Calu3 (cell line): ENCODE results near the gene GRIN1. TPM values are rescaled to one million over a fixed set of nuclear protein-coding genes. Genes with fewer than 3 reads are reported as not detected.

Experiments
- BruUV-seq: library from RNA; stranded (reverse); fragments of 400-500 nt; replicated peaks from 2 replicates; lab custom pipeline; 2021; lab: Mats Ljungman, UMichigan
- CTCF ChIA-PET: fragments of 300-600 bp; sonication (Branson Sonifier 250); formaldehyde crosslinking; loops from one replicate; lab custom pipeline; 2022; ENCODE audit warnings: antibody characterized with exemption; lab: Charles Lee
- DNase-seq: peaks from one replicate; pipeline ENCODE4 v3.0.0; 2022
- H3K27ac Mint-ChIP-seq: one replicate; pipeline ENCODE4 v1.8.0; 2022; ENCODE audit warnings: mixed read lengths; ENCODE audit not compliant: unreplicated experiment
- H3K27me3 Mint-ChIP-seq: one replicate; pipeline ENCODE4 v1.8.0; 2022; ENCODE audit warnings: mixed read lengths; ENCODE audit not compliant: unreplicated experiment
- H3K36me3 Mint-ChIP-seq: one replicate; pipeline ENCODE4 v1.8.0; 2022; ENCODE audit warnings: mild to moderate bottlenecking, moderate library complexity, mixed read lengths; ENCODE audit not compliant: insufficient read depth, unreplicated experiment
- H3K4me1 Mint-ChIP-seq: one replicate; pipeline ENCODE4 v1.8.0; 2022; ENCODE audit warnings: mild to moderate bottlenecking, low read depth, mixed read lengths; ENCODE audit not compliant: unreplicated experiment
- H3K4me3 Mint-ChIP-seq: one replicate; pipeline ENCODE4 v1.8.0; 2022; ENCODE audit warnings: mild to moderate bottlenecking, low read depth, moderate library complexity, mixed read lengths; ENCODE audit not compliant: unreplicated experiment
- H3K9me3 Mint-ChIP-seq: one replicate; pipeline ENCODE4 v1.8.0; 2022; ENCODE audit warnings: low read depth, mixed read lengths; ENCODE audit not compliant: unreplicated experiment
- intact Hi-C: fragments of 100-400 bp; cut with micrococcal nuclease; formaldehyde crosslinking; loops from one replicate; pipeline ENCODE4 v1.10.0; 2022; ENCODE audit not compliant: unreplicated experiment
- total RNA-seq: library from RNA; stranded (reverse); gene quantifications from 2 replicates; pipeline ENCODE4 v1.2.3, GENCODE V29; 2022
- TF ChIP-seq, protein P1 (sequence below): fragments of 200-600 bp; IDR thresholded peaks from one replicate; pipeline ENCODE4 v1.8.0; 2022; ENCODE audit warnings: antibody characterized with exemption; ENCODE audit not compliant: unreplicated experiment

The GRIN1 gene
- total RNA-seq, 1 experiment from 2014 or later = 0.54 TPM

DNA sequence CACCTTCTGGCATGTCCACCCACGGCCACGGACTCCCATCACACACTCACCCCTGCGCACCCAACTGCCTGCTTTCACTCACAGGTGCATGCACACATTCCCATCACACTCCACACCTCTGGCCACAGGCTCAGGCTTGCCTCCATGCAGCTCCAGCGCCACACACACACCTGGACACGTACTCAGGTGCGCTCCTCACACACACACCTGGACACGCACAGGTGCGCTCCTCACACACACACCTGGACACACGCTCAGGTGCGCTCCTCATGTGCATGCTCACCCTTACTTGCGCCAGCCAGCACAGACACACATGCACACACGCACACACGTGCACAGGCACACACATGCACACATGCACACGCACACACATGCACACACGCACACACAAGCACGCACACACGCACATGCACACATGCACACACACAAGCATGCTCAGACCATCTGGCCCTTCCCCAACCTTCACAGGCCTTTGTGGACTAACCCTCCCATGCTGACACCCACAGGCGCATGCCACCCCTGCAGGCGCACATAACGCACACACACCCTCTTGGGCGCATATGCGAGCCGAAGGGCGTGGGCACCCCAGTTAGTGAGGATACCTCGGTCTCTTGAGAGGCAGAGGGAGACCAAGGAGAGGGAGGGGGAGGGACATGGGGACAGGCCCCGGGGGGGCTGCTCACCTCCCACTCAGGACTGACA lies 8.3 kb downstream of the GRIN1 start:
- Mint-ChIP-seq H3K27me3 (peaks cover 54% of the 10 kb centered on the region), H3K27ac (no peak overlapping the region), H3K36me3 (peaks cover 6% of the 10 kb centered on the region), H3K9me3 (peaks cover 2% of the 10 kb centered on the region), H3K4me3 (no peak overlapping the region), H3K4me1 (no peaks in the 10 kb centered on the region)
- intact Hi-C loops = no loop called here
- TF ChIP-seq, protein P1, sequence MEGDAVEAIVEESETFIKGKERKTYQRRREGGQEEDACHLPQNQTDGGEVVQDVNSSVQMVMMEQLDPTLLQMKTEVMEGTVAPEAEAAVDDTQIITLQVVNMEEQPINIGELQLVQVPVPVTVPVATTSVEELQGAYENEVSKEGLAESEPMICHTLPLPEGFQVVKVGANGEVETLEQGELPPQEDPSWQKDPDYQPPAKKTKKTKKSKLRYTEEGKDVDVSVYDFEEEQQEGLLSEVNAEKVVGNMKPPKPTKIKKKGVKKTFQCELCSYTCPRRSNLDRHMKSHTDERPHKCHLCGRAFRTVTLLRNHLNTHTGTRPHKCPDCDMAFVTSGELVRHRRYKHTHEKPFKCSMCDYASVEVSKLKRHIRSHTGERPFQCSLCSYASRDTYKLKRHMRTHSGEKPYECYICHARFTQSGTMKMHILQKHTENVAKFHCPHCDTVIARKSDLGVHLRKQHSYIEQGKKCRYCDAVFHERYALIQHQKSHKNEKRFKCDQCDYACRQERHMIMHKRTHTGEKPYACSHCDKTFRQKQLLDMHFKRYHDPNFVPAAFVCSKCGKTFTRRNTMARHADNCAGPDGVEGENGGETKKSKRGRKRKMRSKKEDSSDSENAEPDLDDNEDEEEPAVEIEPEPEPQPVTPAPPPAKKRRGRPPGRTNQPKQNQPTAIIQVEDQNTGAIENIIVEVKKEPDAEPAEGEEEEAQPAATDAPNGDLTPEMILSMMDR = no peak
- no peak for DNase-seq
- no TSS peak for BruUV-seq
- CTCF ChIA-PET = interaction anchor here (0.5 kb wide), 1 partner anchor 52 kb away, joined by 4 read pairs; no protein-coding TSS in a partner anchor

DNA sequence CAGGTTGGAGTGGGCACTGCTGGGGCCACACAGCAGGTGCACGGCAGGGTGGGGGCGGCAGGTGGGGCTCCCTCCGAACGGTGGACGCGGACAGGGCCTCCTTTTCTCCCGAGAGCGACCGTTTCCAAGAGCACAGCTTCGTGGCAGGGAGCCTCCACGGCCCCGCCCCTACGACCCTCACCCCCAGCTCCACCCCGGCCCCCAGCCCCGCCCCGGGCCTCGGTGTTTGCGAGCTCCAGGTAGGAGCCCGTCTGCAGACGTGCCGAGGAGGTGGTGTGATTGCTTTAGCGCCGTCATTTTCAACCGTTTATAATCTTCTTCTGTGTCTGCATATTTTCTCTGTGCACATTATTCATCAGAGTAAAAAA lies 8.8 kb downstream of the GRIN1 start:
- TF ChIP-seq, protein P1 = no peak
- Mint-ChIP-seq H3K27ac (no peak overlapping the region), H3K4me3 (no peak overlapping the region), H3K27me3 (peaks cover 49% of the 10 kb centered on the region), H3K36me3 (peaks cover 6% of the 10 kb centered on the region), H3K9me3 (peaks cover 2% of the 10 kb centered on the region), H3K4me1 (no peaks in the 10 kb centered on the region)
- CTCF ChIA-PET = no interaction called here
- BruUV-seq = no TSS peak
- intact Hi-C loops = no loop called here
- DNase-seq = no peak

DNA sequence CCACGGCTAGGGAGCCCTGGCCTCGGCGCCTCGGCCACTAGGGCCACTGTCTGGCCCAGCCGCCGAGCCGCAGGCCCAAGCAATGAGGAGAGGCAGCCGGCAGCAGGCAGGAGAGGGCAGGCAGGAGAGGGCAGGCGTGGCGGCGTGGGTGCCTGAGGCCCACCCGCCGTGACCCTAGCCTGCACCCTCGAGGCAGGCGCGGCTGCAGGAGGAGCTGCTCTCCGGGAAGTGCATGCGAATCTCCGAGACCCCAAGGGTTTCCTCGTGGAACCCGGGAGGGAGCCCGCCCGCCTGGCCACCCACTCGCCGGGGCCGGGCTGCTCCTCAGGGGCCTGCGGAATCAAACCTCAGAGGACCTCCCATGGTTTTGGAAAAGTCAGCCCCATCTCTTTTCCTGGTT lies 9.3 kb downstream of the GRIN1 start:
- Mint-ChIP-seq H3K9me3 (peaks cover 2% of the 10 kb centered on the region), H3K4me3 (no peak overlapping the region), H3K27ac (no peak overlapping the region), H3K27me3 (peaks cover 44% of the 10 kb centered on the region), H3K36me3 (peaks cover 6% of the 10 kb centered on the region), H3K4me1 (no peaks in the 10 kb centered on the region)
- intact Hi-C loops = no loop called here
- CTCF ChIA-PET = no interaction called here
- DNase-seq = no peak
- BruUV-seq = no TSS peak
- TF ChIP-seq, protein P1 = no peak

- CTCF ChIA-PET = no interaction called here
- Mint-ChIP-seq H3K36me3 (peaks cover 6% of the 10 kb centered on the region), H3K4me3 (no peak overlapping the region), H3K27me3 (peaks cover 40% of the 10 kb centered on the region), H3K9me3 (peaks cover 2% of the 10 kb centered on the region), H3K4me1 (no peaks in the 10 kb centered on the region), H3K27ac (no peak overlapping the region)
- no TSS peak for BruUV-seq
- TF ChIP-seq, protein P1 = no peak
- no peak for DNase-seq
- intact Hi-C loops = no loop called here
Observed at GRCh38 chr9:137148661-137149060, 9.7 kb downstream of the GRIN1 start.
